ENCODE results near the gene MTFP1. TPM values are rescaled to one million over a fixed set of nuclear protein-coding genes. Genes with fewer than 3 reads are reported as not detected.

The MTFP1 gene
- total RNA-seq, 1 donor from 2014 or later = 19.7 TPM

- Histone ChIP-seq H3K36me3 (no peaks in the 10 kb centered on the region), H3K27me3 (ENCODE audit: low read depth) (no peaks in the 10 kb centered on the region), H3K4me3 (no peak overlapping the region), H3K4me1 (no peaks in the 10 kb centered on the region), H3K9me3 (replicated peaks) (peaks cover 9% of the 10 kb centered on the region), H3K27ac (replicated peaks) (no peak overlapping the region)
- no peak for TF ChIP-seq CTCF (IDR thresholded peaks at IDR 0.05; ENCODE audit: borderline replicate concordance)
- no peak for DNase-seq
- intact Hi-C loops (cut with micrococcal nuclease) = no loop called here
Observed at GRCh38 chr22:30433773-30434172, 8.2 kb downstream of the MTFP1 start.

DNA sequence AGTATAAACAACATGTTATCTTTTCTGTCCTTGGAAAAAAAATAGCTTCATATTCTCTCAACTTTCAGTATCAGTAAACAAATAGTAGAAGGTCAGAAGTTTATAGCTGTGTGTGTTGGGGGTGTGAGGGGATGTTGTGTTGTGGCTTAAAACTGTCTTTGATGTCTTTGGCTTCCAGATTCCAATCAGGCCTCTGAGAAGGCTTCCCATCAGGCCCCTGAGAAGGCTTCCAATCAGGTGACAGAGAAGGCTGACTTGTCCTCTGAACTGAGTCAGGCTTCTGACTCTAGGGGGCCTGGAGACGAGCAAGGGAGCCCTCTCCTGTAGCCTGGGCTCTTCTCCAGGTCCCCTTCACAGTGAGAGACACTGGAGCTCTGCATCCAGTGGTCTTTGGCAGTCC lies 9.3 kb downstream of the MTFP1 start:
- intact Hi-C loops (cut with micrococcal nuclease) = no loop called here
- Histone ChIP-seq H3K4me3 (no peak overlapping the region), H3K36me3 (no peaks in the 10 kb centered on the region), H3K27me3 (ENCODE audit: low read depth) (peaks cover 8% of the 10 kb centered on the region), H3K4me1 (no peaks in the 10 kb centered on the region), H3K9me3 (replicated peaks) (peaks cover 9% of the 10 kb centered on the region), H3K27ac (replicated peaks) (no peak overlapping the region)
- DNase-seq = no peak
- no peak for TF ChIP-seq CTCF (IDR thresholded peaks at IDR 0.05; ENCODE audit: borderline replicate concordance)

DNA sequence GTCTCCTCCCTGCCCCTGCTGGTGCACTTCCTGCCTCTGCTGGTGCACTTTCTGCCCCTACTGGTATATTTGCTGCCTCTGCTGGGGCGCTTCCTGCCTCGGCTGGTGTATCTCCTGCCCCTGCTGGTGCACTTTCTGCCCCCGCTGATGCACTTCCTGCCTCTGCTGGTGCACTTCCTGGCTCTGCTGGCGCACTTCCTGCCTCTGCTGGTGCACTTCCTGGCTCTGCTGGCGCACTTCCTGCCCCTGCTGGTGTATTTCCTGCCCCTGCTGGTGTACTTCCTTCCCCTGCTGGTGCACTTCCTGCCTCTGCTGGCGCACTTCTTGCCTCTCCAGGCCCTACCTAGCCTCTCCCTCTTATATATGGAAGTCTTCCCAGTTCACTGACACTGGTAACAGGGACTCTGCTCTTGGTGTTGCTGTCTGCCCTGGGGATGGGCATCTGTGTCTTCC lies 10.1 kb downstream of the MTFP1 start:
- DNase-seq = no peak
- H3K4me3 ChIP-seq = no peak overlapping the region

DNA sequence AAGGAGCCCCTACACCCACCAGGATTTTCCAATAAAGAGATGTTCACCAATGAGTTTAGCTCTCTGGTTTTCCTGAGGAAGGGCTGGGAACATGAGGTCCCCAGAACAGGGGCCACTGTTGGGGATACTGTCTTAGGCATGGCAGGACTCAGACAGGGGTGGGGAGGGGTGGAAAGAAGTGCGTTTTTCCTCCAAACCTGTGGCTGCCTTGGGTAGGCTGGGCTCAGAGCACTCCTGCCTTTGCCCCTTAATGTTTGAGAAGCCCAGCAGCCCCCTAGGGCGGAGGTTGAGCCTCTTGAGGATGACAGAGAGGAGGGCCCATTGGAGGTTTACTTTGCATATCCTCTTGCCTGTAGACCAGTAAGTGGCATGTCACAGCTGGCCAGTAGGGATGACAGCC lies 10.6 kb downstream of the MTFP1 start:
- DNase-seq = no peak
- intact Hi-C loops (cut with micrococcal nuclease) = no loop called here
- Histone ChIP-seq H3K4me1 (no peaks in the 10 kb centered on the region), H3K36me3 (no peaks in the 10 kb centered on the region), H3K27ac (replicated peaks) (peak overlapping the region; percentile 57), H3K4me3 (no peak overlapping the region), H3K9me3 (replicated peaks) (peaks cover 9% of the 10 kb centered on the region), H3K27me3 (ENCODE audit: low read depth) (peaks cover 21% of the 10 kb centered on the region)
- no peak for TF ChIP-seq CTCF (IDR thresholded peaks at IDR 0.05; ENCODE audit: borderline replicate concordance)

More for the DNA sequence above, 10.1 kb downstream of the MTFP1 start:
- Histone ChIP-seq H3K9me3 (replicated peaks) (peaks cover 9% of the 10 kb centered on the region), H3K36me3 (no peaks in the 10 kb centered on the region), H3K27ac (replicated peaks) (peak overlapping the region; percentile 57), H3K27me3 (ENCODE audit: low read depth) (peaks cover 17% of the 10 kb centered on the region), H3K4me1 (no peaks in the 10 kb centered on the region)
- TF ChIP-seq CTCF (IDR thresholded peaks at IDR 0.05; ENCODE audit: borderline replicate concordance) = no peak
- intact Hi-C loops (cut with micrococcal nuclease) = no loop called here

- intact Hi-C loops (cut with micrococcal nuclease) = no loop called here
- TF ChIP-seq CTCF (IDR thresholded peaks at IDR 0.05; ENCODE audit: borderline replicate concordance) = no peak
- Histone ChIP-seq H3K4me1 (no peaks in the 10 kb centered on the region), H3K4me3 (no peak overlapping the region), H3K36me3 (no peaks in the 10 kb centered on the region), H3K27me3 (ENCODE audit: low read depth) (peaks cover 32% of the 10 kb centered on the region), H3K27ac (replicated peaks) (no peak overlapping the region), H3K9me3 (replicated peaks) (peaks cover 9% of the 10 kb centered on the region)
- DNase-seq = no peak
Observed at GRCh38 chr22:30438559-30438958, 13.0 kb downstream of the MTFP1 start.

- H3K4me3 ChIP-seq = no peak overlapping the region
- no peak for DNase-seq
- no peaks in the 10 kb centered on the region for H3K4me1 ChIP-seq
- intact Hi-C loops (cut with micrococcal nuclease) = no loop called here
- no peak for TF ChIP-seq CTCF (IDR thresholded peaks at IDR 0.05; ENCODE audit: borderline replicate concordance)
- H3K9me3 ChIP-seq (replicated peaks) = peaks cover 9% of the 10 kb centered on the region
- H3K27ac ChIP-seq (replicated peaks) = no peak overlapping the region
- no peaks in the 10 kb centered on the region for H3K36me3 ChIP-seq
- H3K27me3 ChIP-seq (ENCODE audit: low read depth) = peaks cover 32% of the 10 kb centered on the region
Observed at GRCh38 chr22:30439226-30439625, 13.7 kb downstream of the MTFP1 start.
